PC-3 (cell line): Measurements from ENCODE around the gene MAP3K5.

Source experiments
- EZH2 ChIP-seq: fragments of 300-600 bp; sonication (generic); IDR thresholded peaks from one replicate; pipeline ENCODE4 v1.6.1; 2017; ENCODE audit warnings: antibody characterized with exemption, mild to moderate bottlenecking, low read length; ENCODE audit not compliant: unreplicated experiment
- EZH2phosphoT487 ChIP-seq: fragments of 300-600 bp; sonication (generic); IDR thresholded peaks from 2 replicates; pipeline ENCODE4 v1.6.1; 2018; ENCODE audit warnings: mild to moderate bottlenecking, antibody characterized with exemption, low read length, borderline replicate concordance
- TF ChIP-seq, protein P1 (sequence below): fragments of 300-600 bp; sonication (generic); conservative IDR thresholded peaks from 2 replicates; pipeline ENCODE4 v1.5.1; 2017; ENCODE audit warnings: antibody characterized with exemption, low read depth, mild to moderate bottlenecking, low read length

DNA sequence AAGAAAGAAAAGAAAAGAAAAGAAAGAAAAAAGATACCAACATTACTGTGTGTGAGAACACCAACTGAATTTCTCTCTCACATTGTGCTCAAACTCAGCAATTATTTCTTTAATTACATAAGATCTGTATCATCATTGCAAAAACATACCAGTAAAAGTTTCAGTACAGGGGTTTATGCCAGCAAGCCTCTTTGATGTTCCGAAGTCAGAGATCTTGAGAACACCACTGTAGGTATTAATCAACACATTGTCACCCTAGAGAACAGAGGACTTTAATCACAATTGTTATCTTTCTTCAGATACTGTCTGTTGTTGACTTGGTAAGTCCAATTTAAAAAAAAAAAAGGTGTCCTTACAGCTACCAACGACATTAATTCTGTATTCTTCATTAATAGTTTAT, 181.1 kb downstream of the MAP3K5 start:
- TF ChIP-seq, protein P1, sequence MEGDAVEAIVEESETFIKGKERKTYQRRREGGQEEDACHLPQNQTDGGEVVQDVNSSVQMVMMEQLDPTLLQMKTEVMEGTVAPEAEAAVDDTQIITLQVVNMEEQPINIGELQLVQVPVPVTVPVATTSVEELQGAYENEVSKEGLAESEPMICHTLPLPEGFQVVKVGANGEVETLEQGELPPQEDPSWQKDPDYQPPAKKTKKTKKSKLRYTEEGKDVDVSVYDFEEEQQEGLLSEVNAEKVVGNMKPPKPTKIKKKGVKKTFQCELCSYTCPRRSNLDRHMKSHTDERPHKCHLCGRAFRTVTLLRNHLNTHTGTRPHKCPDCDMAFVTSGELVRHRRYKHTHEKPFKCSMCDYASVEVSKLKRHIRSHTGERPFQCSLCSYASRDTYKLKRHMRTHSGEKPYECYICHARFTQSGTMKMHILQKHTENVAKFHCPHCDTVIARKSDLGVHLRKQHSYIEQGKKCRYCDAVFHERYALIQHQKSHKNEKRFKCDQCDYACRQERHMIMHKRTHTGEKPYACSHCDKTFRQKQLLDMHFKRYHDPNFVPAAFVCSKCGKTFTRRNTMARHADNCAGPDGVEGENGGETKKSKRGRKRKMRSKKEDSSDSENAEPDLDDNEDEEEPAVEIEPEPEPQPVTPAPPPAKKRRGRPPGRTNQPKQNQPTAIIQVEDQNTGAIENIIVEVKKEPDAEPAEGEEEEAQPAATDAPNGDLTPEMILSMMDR: no peak
- TF ChIP-seq EZH2phosphoT487 (no peak), EZH2 (no peak)
